Suprapubic skin (tissue), 3 donors: ENCODE data around the gene SNRPA.

Source experiments
- POLR2A ChIP-seq, 2 donors: fragments of 450-650 bp; IDR thresholded peaks; one replicate each; pipeline ENCODE4 v1.6.1; 2017; ENCODE audit warnings: antibody characterized with exemption in 2 of 2, mild to moderate bottlenecking in 2 of 2, moderate library complexity in 2 of 2
- TF ChIP-seq, protein P1 (sequence below), 2 donors: fragments of 200-600 bp in 1 of 2; fragments of 450-650 bp in 1 of 2; sonication (generic) in 1 of 2; IDR thresholded peaks; one replicate each; pipeline ENCODE4 v1.5.1; 2016 to 2019; ENCODE audit warnings: antibody characterized with exemption in 2 of 2, mild to moderate bottlenecking in 1 of 2, moderate library complexity in 1 of 2

- no peak for TF ChIP-seq POLR2A (IDR thresholded peaks at IDR 0.05)
- TF ChIP-seq, protein P1, sequence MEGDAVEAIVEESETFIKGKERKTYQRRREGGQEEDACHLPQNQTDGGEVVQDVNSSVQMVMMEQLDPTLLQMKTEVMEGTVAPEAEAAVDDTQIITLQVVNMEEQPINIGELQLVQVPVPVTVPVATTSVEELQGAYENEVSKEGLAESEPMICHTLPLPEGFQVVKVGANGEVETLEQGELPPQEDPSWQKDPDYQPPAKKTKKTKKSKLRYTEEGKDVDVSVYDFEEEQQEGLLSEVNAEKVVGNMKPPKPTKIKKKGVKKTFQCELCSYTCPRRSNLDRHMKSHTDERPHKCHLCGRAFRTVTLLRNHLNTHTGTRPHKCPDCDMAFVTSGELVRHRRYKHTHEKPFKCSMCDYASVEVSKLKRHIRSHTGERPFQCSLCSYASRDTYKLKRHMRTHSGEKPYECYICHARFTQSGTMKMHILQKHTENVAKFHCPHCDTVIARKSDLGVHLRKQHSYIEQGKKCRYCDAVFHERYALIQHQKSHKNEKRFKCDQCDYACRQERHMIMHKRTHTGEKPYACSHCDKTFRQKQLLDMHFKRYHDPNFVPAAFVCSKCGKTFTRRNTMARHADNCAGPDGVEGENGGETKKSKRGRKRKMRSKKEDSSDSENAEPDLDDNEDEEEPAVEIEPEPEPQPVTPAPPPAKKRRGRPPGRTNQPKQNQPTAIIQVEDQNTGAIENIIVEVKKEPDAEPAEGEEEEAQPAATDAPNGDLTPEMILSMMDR (IDR thresholded peaks at IDR 0.05): no peak
These were observed 27.8 kb downstream of the SNRPA start for GRCh38 chr19:40778706-40779284.
